GM21786 (cell line): Measurements from ENCODE around the gene EDNRA.

Experiments used
- ATAC-seq: cut with Tn5 transposase; IDR thresholded peaks from one replicate; pipeline ENCODE4 v1.9.1; 2021; ENCODE audit not compliant: unreplicated experiment

The EDNRA gene

GRCh38 chr4:147496500-147496899 lies 15.6 kb downstream of the EDNRA start:
- no peak for ATAC-seq

DNA sequence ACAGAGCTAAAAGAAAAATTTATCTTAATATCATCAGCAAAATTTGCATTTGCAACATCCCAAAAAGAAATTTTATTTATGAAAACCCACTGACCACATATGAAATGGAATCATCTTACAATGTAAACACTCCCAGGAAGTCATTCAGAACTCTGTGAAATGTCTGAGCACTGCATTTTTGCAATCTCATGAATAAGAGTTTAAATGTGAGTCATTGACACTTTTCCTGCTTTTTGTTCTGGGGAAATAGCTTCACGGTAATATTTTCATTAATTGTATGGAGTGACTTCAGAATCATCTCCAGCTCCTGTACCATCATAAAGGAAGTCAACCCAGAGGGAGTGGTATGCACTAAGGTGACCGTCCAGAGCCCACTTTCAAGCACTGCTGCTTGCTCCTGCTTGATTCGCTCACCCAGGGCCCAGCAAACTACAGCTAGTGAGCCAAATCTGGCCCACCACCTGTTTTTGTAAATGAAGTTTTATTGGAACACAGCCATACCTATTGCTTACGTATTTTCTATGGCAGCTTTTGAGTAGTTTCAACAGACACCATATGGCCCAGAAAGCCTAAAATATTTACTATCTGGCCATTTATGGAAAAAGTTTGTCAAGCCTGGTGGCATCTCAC lies 17.2 kb downstream of the EDNRA start:
- ATAC-seq: no peak

DNA sequence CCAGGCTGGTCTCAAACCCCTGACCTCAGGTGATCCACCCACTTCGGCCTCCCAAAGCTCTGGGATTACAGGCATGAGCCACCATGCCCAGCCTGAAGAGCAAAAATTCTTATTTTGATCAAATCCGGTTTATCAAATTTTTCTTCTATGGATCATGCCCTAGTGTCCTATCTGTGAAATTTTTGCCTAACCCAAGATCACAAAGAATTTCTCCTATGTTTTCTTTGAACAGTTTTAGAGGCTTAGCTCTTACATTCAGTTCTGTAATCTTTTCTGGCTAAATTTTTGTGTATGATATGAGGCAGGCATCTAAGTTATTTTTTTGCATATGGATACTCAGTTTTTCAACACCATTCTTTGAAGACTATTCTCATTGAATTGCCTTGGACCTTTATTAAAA lies 27.4 kb downstream of the EDNRA start:
- ATAC-seq: no peak

DNA sequence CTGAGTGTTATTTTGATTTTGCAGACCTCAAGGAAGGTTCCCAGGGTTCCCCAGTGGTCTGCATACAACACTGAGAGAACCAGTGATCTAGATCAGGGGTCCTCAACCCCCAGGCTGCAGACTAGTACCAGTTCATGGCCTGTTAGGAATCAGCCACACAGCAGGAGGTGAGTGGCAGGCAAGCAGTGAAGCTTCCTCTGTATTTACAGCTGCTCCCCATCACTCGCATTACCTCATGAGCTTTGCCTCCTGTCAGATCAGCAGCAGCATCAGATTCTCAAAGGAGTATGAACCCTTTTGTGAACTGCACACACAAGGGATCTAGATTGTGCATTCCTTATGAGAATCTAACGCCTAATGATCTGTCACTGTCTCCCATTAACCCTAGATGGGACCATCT lies 28.5 kb downstream of the EDNRA start:
- no peak for ATAC-seq

DNA sequence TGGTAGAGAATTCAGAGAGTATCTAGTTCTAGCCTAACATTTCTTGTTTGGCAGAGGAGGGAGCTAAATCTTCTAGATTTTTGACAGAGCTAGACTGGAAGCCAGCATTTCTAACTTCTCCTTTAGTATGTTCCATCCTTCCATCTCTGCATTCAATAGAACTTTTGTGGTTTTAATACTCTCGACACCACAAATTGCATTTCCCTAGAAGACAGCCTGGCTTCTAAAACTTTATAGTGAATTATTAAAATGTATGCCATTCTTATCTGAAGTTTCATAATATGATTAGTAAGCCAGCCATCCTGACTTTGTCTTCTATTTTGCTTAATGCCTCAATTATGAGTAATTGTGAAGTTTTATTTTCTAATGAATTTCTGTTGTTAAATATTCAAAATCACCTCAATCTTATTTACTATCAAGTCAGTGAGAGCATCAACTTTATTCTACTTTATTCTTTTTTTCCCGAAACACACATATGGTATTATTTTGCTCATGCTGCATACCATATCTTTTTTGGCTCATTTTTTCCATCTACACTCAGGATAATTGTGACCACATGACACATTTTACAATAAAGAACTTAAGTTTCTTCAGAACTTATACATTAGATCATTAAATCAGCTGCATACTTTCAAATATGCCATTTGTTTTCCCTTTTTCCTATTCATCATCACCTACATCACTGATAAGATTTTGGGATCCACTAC lies 30.2 kb downstream of the EDNRA start:
- no peak for ATAC-seq

DNA sequence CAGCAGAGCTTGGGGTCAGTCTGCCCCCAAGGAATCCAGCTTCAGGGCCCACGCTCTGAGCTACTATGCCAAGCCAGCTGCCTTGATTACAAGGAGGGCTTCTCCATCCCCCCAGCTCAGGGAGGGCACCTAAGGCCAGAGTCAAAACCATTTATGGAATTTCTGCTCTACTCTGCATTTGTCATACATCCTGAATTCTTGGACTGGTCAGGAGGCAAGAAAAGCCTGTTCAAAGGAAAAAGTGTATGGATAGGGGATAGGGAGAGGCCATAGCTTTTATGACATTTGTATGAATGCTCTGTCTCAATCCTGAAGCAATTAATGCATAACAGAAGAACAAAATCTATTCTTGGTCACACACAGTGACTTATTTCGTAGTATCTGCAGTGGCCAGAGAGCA lies 32.2 kb downstream of the EDNRA start:
- no peak for ATAC-seq

- ATAC-seq: no peak
These were observed 33.1 kb downstream of the EDNRA start for GRCh38 chr4:147513952-147514351.

- ATAC-seq: no peak
These were observed 34.5 kb downstream of the EDNRA start for GRCh38 chr4:147515220-147515936.

DNA sequence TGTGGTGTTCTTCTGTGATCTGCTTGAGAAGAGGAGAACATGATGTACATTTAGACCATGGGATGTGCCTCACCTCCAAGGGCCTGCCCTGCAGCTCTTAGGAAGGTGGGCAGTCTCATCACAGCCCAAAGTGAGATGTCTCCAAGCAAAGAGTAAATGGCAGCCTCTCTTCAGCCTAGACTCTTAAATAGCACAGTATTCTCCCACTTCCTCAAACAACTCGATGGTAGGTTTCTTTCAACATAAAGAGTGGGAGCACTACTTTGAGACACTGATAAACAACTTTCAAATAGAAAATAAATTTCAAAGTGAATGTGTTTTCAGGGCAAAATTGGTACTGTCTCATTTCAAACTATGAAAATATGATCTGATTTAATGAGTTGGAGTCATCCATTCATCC lies 35.2 kb downstream of the EDNRA start:
- ATAC-seq: no peak

GRCh38 chr4:147518086-147518485 lies 37.2 kb downstream of the EDNRA start:
- ATAC-seq: no peak

DNA sequence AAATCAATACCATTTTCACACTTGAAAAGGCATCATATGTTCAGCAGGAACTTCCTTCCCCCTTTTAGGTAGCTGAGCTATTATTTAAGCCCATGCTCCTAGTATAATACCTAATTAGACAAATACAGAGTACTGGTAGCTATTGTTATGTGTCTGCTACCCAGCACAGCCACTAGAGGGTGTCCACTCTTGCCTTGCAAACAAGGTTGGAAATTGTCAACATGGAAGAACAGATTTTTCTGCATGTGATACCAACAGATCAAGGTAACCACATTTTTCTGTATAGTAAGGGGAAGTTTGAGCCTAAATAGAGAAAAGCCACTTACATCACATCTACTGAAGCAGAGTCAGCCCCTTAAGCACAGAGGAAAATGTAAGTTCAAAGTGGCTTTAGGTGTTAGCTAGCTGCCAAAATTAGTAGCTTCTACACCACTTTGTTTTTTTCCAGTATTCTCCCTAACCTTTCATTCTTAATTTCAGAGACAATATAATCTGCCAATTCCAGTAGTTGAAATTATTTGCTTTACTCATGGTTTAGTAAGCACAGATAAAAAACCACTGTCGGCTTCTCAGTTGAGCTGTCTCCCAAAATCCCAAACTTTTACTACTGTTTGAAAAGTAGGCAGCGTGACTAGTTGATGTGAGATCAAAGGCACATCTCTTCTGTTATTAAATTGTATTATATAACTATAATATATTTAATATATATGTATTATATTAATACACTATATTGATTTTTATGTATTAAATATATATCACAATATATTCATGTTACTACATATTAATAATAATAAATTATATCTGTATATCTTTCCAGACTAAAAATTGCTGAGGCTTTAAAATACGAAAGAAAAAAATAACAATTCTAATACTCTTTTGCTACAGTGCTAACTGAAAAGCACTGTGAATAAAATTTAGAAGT lies 38.2 kb downstream of the EDNRA start:
- peak; percentile 96 for ATAC-seq

GRCh38 chr4:147524601-147525000 lies 43.7 kb downstream of the EDNRA start:
- ATAC-seq: no peak

GRCh38 chr4:147525494-147526271 lies 44.8 kb downstream of the EDNRA start:
- no peak for ATAC-seq

- no peak for ATAC-seq
These were observed 45.4 kb downstream of the EDNRA start for GRCh38 chr4:147526272-147526654.

DNA sequence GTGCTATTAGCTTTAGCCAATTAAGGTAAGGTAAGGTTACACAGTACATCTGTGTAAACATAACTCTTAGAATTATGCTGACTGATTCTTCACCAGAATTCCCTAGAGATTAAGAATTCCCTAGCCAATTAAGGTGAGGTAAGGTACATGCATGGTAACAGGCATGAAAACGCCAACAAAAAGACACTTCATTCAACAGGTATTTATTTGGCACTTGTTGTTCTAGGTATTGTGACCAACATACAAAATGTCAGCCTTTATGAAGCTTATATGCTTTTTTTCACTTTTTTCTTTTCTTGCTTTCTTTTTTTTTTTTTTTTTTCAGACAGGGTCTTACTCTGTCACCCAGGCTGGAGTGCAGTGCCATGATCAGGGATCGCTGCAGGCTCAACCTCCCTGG lies 47.2 kb downstream of the EDNRA start:
- no peak for ATAC-seq

- no peak for ATAC-seq
These were observed 49.2 kb downstream of the EDNRA start for GRCh38 chr4:147530134-147530533.

- no peak for ATAC-seq
These were observed 49.8 kb downstream of the EDNRA start for GRCh38 chr4:147530723-147531122.

DNA sequence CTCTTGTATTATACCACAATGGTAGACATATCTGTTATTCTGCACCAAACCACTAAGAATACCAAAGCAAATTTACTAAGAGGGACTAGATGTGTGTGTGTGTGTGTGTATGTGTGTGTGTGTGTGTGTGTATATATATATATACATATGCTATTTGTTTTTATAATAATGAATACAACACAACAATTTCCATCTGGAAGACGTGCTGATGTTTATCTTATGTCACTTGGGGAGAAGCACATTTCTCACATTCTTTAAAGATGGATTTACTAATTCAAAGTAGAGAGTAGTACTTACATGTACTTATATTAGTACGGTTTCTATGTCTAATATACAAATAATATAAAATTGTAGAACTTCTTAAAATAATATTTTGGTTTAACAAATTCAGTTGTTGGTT lies 52.0 kb downstream of the EDNRA start:
- no peak for ATAC-seq

DNA sequence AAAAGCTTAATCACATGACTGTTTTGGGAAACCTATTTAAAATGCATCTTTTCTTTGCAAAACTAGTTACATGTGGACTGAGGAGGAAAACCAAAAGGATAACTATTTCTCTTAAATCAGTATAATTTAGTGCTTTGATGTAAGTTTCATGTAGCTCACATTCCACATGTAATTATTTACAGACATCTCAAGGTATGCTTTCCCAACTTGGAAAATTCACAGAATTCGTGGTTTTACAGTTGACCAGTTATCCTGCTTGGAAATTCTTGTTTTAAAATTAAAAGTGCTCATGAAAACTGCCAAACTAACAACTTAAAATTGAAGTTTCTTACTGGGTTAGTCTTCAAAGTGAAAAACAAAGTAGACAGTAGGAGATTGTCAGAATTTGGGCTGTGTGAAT lies 52.4 kb downstream of the EDNRA start:
- no peak for ATAC-seq

DNA sequence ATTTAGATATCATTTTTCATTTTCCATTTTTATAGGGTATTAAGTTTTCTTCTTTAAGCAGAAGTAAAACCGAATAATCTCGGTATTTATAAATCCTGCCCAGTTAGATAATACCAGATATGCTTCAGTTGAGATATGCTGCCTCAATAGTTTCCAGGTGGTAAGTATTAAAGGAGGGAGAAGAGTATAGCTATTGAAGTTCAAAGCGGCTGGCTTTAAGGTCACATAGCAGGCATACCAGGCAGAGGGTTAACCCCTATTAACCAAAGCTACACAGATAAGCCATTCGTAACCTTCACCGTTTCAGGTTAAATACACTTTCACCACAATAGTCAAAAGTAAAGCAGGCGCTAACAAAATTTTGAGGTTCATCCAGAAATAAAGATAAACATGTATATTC lies 54.2 kb downstream of the EDNRA start:
- no peak for ATAC-seq

GRCh38 chr4:147538711-147539110 lies 57.8 kb downstream of the EDNRA start:
- ATAC-seq: no peak
